H1 (cell line): Measurements from ENCODE around the gene CUL4A. TPM values are rescaled to one million over a fixed set of nuclear protein-coding genes. Genes with fewer than 3 reads are reported as not detected.

Experiments used
- CTCF ChIA-PET: fragments of 300-600 bp; sonication (Branson Sonifier 250); formaldehyde crosslinking; loops from one replicate; lab custom pipeline; 2021; ENCODE audit not compliant: partially characterized antibody; lab: Charles Lee
- POLR2A ChIA-PET: fragments of 300-600 bp; sonication (Branson Sonifier 250); formaldehyde crosslinking; loops from one replicate; lab custom pipeline; 2021; ENCODE audit warnings: inconsistent platforms; ENCODE audit not compliant: partially characterized antibody; lab: Charles Lee
- DNase-seq, 2 experiments: peaks; one replicate each; pipeline versions ENCODE4 v3.0.0 to v3.0.0-alpha.2; 2010 to 2022; ENCODE audit warnings: low spot score in 2 of 2, low read depth in 1 of 2, mixed read lengths in 1 of 2
- FAIRE-seq: peaks from 2 replicates; lab custom pipeline; 2011; peaks lifted over from hg19 to GRCh38; lab: Jason Lieb, UNC
- H2AFZ ChIP-seq: 2 replicates; pipeline ENCODE4 v1.8.1; 2012; ENCODE audit warnings: low read length, inconsistent platforms
- H2AK5ac ChIP-seq: 2 replicates; pipeline ENCODE4 v1.6.1; 2013; ENCODE audit warnings: low read depth, low read length
- H2BK120ac ChIP-seq: replicated peaks from 2 replicates; pipeline ENCODE3; 2013; ENCODE audit warnings: low read depth, low read length, inconsistent platforms
- H2BK12ac ChIP-seq: 2 replicates; pipeline ENCODE4 v1.6.1; 2013; ENCODE audit warnings: low read depth, low read length
- H2BK15ac ChIP-seq: 2 replicates; pipeline ENCODE4 v1.6.1; 2013; ENCODE audit warnings: low read length
- H2BK20ac ChIP-seq: 2 replicates; pipeline ENCODE4 v1.6.1; 2013; ENCODE audit warnings: low read length
- H2BK5ac ChIP-seq: 2 replicates; pipeline ENCODE4 v1.6.1; 2013; ENCODE audit warnings: low read depth, low read length
- H3K14ac ChIP-seq: 2 replicates; pipeline ENCODE4 v1.6.1; 2013; ENCODE audit warnings: inconsistent platforms; ENCODE audit not compliant: insufficient read length
- H3K18ac ChIP-seq: 2 replicates; pipeline ENCODE4 v1.6.1; 2013; ENCODE audit warnings: low read length; ENCODE audit errors: extremely low read depth
- H3K23ac ChIP-seq: 2 replicates; pipeline ENCODE4 v1.6.1; 2013; ENCODE audit warnings: inconsistent platforms; ENCODE audit not compliant: insufficient read length
- H3K23me2 ChIP-seq: 2 replicates; pipeline ENCODE4 v1.6.1; 2013; ENCODE audit warnings: low read depth, low read length
- H3K27ac ChIP-seq: 2 replicates; pipeline ENCODE4 v1.6.1; 2011; ENCODE audit warnings: low read depth, low read length, inconsistent platforms
- H3K27me3 ChIP-seq, 4 experiments: replicated peaks in 1 of 4; 1 replicate in 1 of 4; 2 replicates in 3 of 4; pipeline versions ENCODE4 v1.6.1 to v1.8.1; 2011 to 2013; ENCODE audit warnings: low read length in 3 of 4, mild to moderate bottlenecking in 3 of 4, inconsistent platforms in 2 of 4, mixed read lengths in 2 of 4, moderate library complexity in 1 of 4; ENCODE audit not compliant: control insufficient read depth in 3 of 4, insufficient read depth in 3 of 4; ENCODE audit errors: extremely low read depth in 1 of 4
- H3K36me3 ChIP-seq, 4 experiments: 2 replicates each; pipeline versions ENCODE4 v1.6.1 to v1.8.1; 2011 to 2013; ENCODE audit warnings: mild to moderate bottlenecking in 4 of 4, low read length in 3 of 4, moderate library complexity in 2 of 4, control low read depth in 1 of 4, inconsistent platforms in 1 of 4; ENCODE audit not compliant: insufficient read depth in 4 of 4, control insufficient read depth in 2 of 4
- H3K4ac ChIP-seq: replicated peaks from 2 replicates; pipeline ENCODE3; 2013; ENCODE audit warnings: low read length, low read depth, mixed read lengths, inconsistent platforms; ENCODE audit not compliant: insufficient read length
- H3K4me1 ChIP-seq, 4 experiments: replicated peaks in 1 of 4; 1 replicate in 1 of 4; 2 replicates in 3 of 4; pipeline versions ENCODE4 v1.6.1 to v1.8.1; 2011 to 2013; ENCODE audit warnings: low read length in 3 of 4, inconsistent platforms in 2 of 4, mixed read lengths in 1 of 4; ENCODE audit not compliant: insufficient read depth in 4 of 4, control insufficient read depth in 3 of 4
- H3K4me2 ChIP-seq, 2 experiments: 2 replicates each; pipeline versions ENCODE4 v1.6.1 to v1.8.1; 2011 to 2013; ENCODE audit warnings: low read depth in 2 of 2, low read length in 2 of 2, control low read depth in 1 of 2, inconsistent platforms in 1 of 2, mild to moderate bottlenecking in 1 of 2; ENCODE audit not compliant: insufficient read depth in 1 of 2
- H3K4me3 ChIP-seq, 4 experiments: fragments of 200-600, 300-600 bp in 1 of 4; sonication (generic), shearing (Covaris generic), sonication (Bioruptor Twin) in 1 of 4; 2 replicates each; pipeline versions ENCODE4 v1.5.1 to v1.8.1; 2011 to 2016; ENCODE audit warnings: low read length in 4 of 4, low read depth in 3 of 4, control low read depth in 2 of 4, inconsistent platforms in 2 of 4, mild to moderate bottlenecking in 2 of 4, mixed read lengths in 1 of 4, moderate library complexity in 1 of 4; ENCODE audit not compliant: insufficient read depth in 2 of 4; ENCODE audit errors: extremely low read depth in 1 of 4
- H3K56ac ChIP-seq: replicated peaks from 2 replicates; pipeline ENCODE3; 2013; ENCODE audit warnings: low read depth, mild to moderate bottlenecking, mixed read lengths, low read length, inconsistent platforms; ENCODE audit not compliant: insufficient read length
- H3K79me1 ChIP-seq: 2 replicates; pipeline ENCODE4 v1.6.1; 2013; ENCODE audit warnings: low read depth, low read length, control low read depth
- H3K79me2 ChIP-seq, 2 experiments: 2 replicates each; pipeline versions ENCODE4 v1.6.1 to v1.8.1; 2012 to 2013; ENCODE audit warnings: low read length in 2 of 2, mild to moderate bottlenecking in 2 of 2, inconsistent platforms in 1 of 2; ENCODE audit not compliant: insufficient read depth in 2 of 2, control insufficient read depth in 1 of 2
- H3K9ac ChIP-seq, 4 experiments: replicated peaks in 1 of 4; 1 replicate in 1 of 4; 2 replicates in 3 of 4; pipeline versions ENCODE4 v1.6.1 to v1.8.1; 2011 to 2013; ENCODE audit warnings: low read depth in 3 of 4, low read length in 3 of 4, control low read depth in 2 of 4, mild to moderate bottlenecking in 2 of 4, moderate library complexity in 2 of 4, inconsistent platforms in 1 of 4; ENCODE audit errors: extremely low read depth in 1 of 4
- H3K9me3 ChIP-seq, 2 experiments: 2 replicates each; pipeline versions ENCODE4 v1.6.1 to v1.8.1; 2012 to 2013; ENCODE audit warnings: mild to moderate bottlenecking in 2 of 2, moderate library complexity in 2 of 2, control low read depth in 1 of 2, inconsistent platforms in 1 of 2, low read depth in 1 of 2, low read length in 1 of 2, mixed read lengths in 1 of 2; ENCODE audit not compliant: insufficient read depth in 2 of 2
- H4K20me1 ChIP-seq, 2 experiments: replicated peaks in 1 of 2; 2 replicates each; pipeline versions ENCODE3 to v1.8.1; 2011 to 2013; ENCODE audit warnings: inconsistent platforms in 2 of 2, low read length in 2 of 2, mild to moderate bottlenecking in 1 of 2; ENCODE audit not compliant: insufficient read depth in 2 of 2, control insufficient read depth in 1 of 2
- H4K5ac ChIP-seq: 2 replicates; pipeline ENCODE4 v1.6.1; 2013; ENCODE audit warnings: low read length, low read depth, mixed read lengths, inconsistent platforms; ENCODE audit not compliant: insufficient read length
- H4K8ac ChIP-seq: 2 replicates; pipeline ENCODE4 v1.8.0; 2013; ENCODE audit warnings: mild to moderate bottlenecking, moderate library complexity, low read length, inconsistent platforms; ENCODE audit not compliant: insufficient read depth; ENCODE audit errors: extremely low read depth
- H4K91ac ChIP-seq: replicated peaks from 2 replicates; pipeline ENCODE3; 2013; ENCODE audit warnings: low read length, mixed read lengths, inconsistent platforms; ENCODE audit not compliant: insufficient read length
- CTBP2 ChIP-seq: IDR thresholded peaks from 2 replicates; pipeline ENCODE4 v1.7.0; 2011; ENCODE audit warnings: borderline replicate concordance, mild to moderate bottlenecking, moderate library complexity, mixed read lengths, low read length; ENCODE audit not compliant: insufficient read depth, insufficient read length
- EGR1 ChIP-seq: IDR thresholded peaks from 2 replicates; pipeline ENCODE4 v1.6.1; 2011; ENCODE audit warnings: low read depth, low read length, borderline replicate concordance
- GABPA ChIP-seq: IDR thresholded peaks from 2 replicates; pipeline ENCODE4 v1.6.1; 2011; ENCODE audit warnings: mild to moderate bottlenecking, low read length, moderate library complexity, borderline replicate concordance; ENCODE audit not compliant: insufficient read depth
- GTF2F1 ChIP-seq: IDR thresholded peaks from 2 replicates; pipeline ENCODE4 v1.6.1; 2012; ENCODE audit warnings: low read depth, low read length, improper control_type of control experiment, borderline replicate concordance
- NANOG ChIP-seq: IDR thresholded peaks from 2 replicates; pipeline ENCODE4 v1.6.1; 2011; ENCODE audit warnings: low read length, low read depth, mild to moderate bottlenecking, inconsistent platforms; ENCODE audit not compliant: insufficient read depth, poor library complexity, severe bottlenecking
- NRF1 ChIP-seq: IDR thresholded peaks from 2 replicates; pipeline ENCODE4 v1.6.1; 2011; ENCODE audit warnings: mild to moderate bottlenecking, low read depth, low read length, improper control_type of control experiment
- POLR2A ChIP-seq, 2 experiments: IDR thresholded peaks; 1 replicate in 1 of 2; 2 replicates in 1 of 2; pipeline ENCODE4 v1.6.1; 2011; ENCODE audit warnings: low read depth in 2 of 2, low read length in 2 of 2, mild to moderate bottlenecking in 2 of 2; ENCODE audit errors: control extremely low read depth in 1 of 2
- SAP30 ChIP-seq: fragments of 300-600 bp; sonication (generic); IDR thresholded peaks from 2 replicates; pipeline ENCODE4 v1.7.1; 2012; ENCODE audit warnings: low read length, moderate library complexity, mild to moderate bottlenecking, inconsistent platforms; ENCODE audit not compliant: insufficient read depth, insufficient replicate concordance
- SP2 ChIP-seq: IDR thresholded peaks from 2 replicates; pipeline ENCODE4 v1.6.1; 2012; ENCODE audit warnings: mild to moderate bottlenecking, low read length, inconsistent platforms
- SP4 ChIP-seq: IDR thresholded peaks from 2 replicates; pipeline ENCODE4 v1.6.1; 2012; ENCODE audit warnings: low read length, inconsistent platforms
- WGBS, 2 experiments: shearing (Covaris generic) in 1 of 2; methylation state at CpG; one replicate each; pipeline versions ENCODE4 v1.1.6 to v1.1.7; 2013 to 2015; ENCODE audit warnings: low lambda C conversion rate in 2 of 2, mixed read lengths in 2 of 2, inconsistent platforms in 1 of 2, low coverage in 1 of 2, missing lambda C conversion rate in 1 of 2; ENCODE audit not compliant: insufficient replicate concordance in 2 of 2, insufficient coverage in 1 of 2, insufficient read length in 1 of 2; ENCODE audit errors: extremely low coverage in 1 of 2, missing lambda C conversion rate in 1 of 2; 5-methylcytosine and 5-hydroxymethylcytosine counted together
- polyA plus RNA-seq, 7 experiments: library from polyadenylated mRNA; depleted of rRNA in 3 of 7; stranded (reverse) in 5 of 7; unstranded in 2 of 7; fragments of >200 nt in 5 of 7; fragments of 200-250 nt in 2 of 7; gene quantifications; 1 replicate in 5 of 7; 2 replicates in 1 of 7; 4 replicates in 1 of 7; pipeline versions ENCODE4 v1.2.1 to v1.2.3, GENCODE V29; 2011 to 2013; ENCODE audit warnings: missing spikeins in 2 of 7, mixed read lengths in 2 of 7
- total RNA-seq: library from RNA; stranded (reverse); fragmentation: NEBNext Ultra II Directional; extraction: Animal tissue kit (Norgen Biotek cat#: 25700); gene quantifications from 2 replicates; pipeline ENCODE4 v1.2.1, GENCODE V29; 2021

CUL4A gene
- total and polyA plus RNA-seq, 2 of the 8 experiments (the other 6 are each of a cell fraction or from before 2014, with no cell fraction given): 54.7 to 101 TPM

DNA sequence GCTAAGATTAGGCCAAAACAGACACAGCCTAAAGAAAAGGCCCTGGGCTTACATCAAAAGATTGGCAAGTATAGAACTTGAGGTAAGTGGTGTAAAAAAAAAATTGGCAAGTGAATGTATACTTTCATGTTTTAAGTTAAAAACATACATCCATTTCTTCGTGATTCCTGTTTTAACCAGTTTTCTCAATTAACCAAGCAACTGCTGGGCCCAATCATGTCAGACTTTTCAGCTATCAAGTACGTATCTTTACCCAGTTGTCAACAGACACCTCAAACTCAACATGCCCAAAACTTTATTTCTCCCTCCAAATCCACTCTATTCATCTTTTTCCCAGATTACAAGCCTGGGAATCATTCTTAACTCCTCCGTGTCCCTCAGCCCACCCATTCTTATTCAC lies 2.0 kb upstream of the CUL4A start:
- DNase-seq (no peak), FAIRE-seq (no peak)
- Histone ChIP-seq H4K5ac (no peak overlapping the region), H3K4me3 (peak overlapping the region; percentile 77 to 93 (median 84)), H2BK120ac (no peak overlapping the region), H3K79me1 (peaks cover 21% of the 10 kb centered on the region), H3K36me3 (peaks cover 0 to 17% (median 1%) of the 10 kb centered on the region in 4 experiments; a peak in 4 of 8 replicates), H3K56ac (no peak overlapping the region), H3K9me3 (no peaks in the 10 kb centered on the region), H2BK20ac (no peak overlapping the region), H3K18ac (no peak overlapping the region), H3K14ac (no peak overlapping the region), H2BK15ac (no peak overlapping the region), H3K79me2 (peaks cover 44 to 84% of the 10 kb centered on the region in 2 experiments), H4K91ac (no peak overlapping the region), H2AK5ac (no peak overlapping the region), H3K23me2 (peaks cover 5% of the 10 kb centered on the region), H3K9ac (peak overlapping the region in 3 of 4 experiments; percentile 14 to 92 (median 92); a peak in 5 of 7 replicates), H3K27ac (no peak overlapping the region), H4K20me1 (peaks cover 10 to 28% of the 10 kb centered on the region in 2 experiments), H3K4ac (no peak overlapping the region), H3K23ac (no peak overlapping the region), H2BK12ac (no peak overlapping the region), H2AFZ (no peak overlapping the region), H3K4me1 (peaks cover 2 to 7% (median 3%) of the 10 kb centered on the region in 4 experiments; a peak in 5 of 7 replicates), H4K8ac (no peak overlapping the region), H3K27me3 (no peaks in the 10 kb centered on the region)
- CTCF ChIA-PET: interaction anchor here (0.7 to 1.5 kb wide), 3 partner anchors 10 to 122 kb away, joined by 3 to 6 read pairs (median 3); no protein-coding TSS in a partner anchor
- WGBS, 2 experiments: 50% methylated on average over 3 of the region's 3 CpGs; no CpG with 5 or more reads in 1 of the 2 experiments
- POLR2A ChIA-PET: interaction anchor here (0.9 to 3.7 kb wide), 4 partner anchors 11 to 46 kb away, joined by 3 to 26 read pairs (median 7); no protein-coding TSS in a partner anchor
- TF ChIP-seq SAP30 (no peak), SP2 (no peak), CTBP2 (no peak), SP4 (no peak), POLR2A (IDR thresholded peaks at IDR 0.05; ENCODE audit: control extremely low read depth in 1 of 2, low read depth in 2 of 2, low read length in 2 of 2) (no peak), NRF1 (no peak), EGR1 (no peak), GABPA (no peak), GTF2F1 (no peak), NANOG (no peak)
- TF ChIP-seq, all 59 proteins: peak for 0
- H2BK5ac ChIP-seq: no peak overlapping the region
- peak overlapping the region; percentile 68 to 95 for H3K4me2 ChIP-seq
